ENCODE data around the gene NFASC.

GRCh38 chr1:204859861-204860267 lies 10.8 kb upstream of the NFASC start:
- TF ChIP-seq POLR2AphosphoS5 (IDR thresholded peaks at IDR 0.05; ENCODE audit: borderline replicate concordance, low read depth, low read length) (no peak), EZH2 (IDR thresholded peaks at IDR 0.05) (no peak)
